Measurements from ENCODE around the gene VAC14.

The VAC14 gene

GRCh38 chr16:70782237-70782636, 18.7 kb downstream of the VAC14 start:
- Histone ChIP-seq H3K4me3 (replicated peaks; ENCODE audit: insufficient read depth, low read length) (no peak overlapping the region), H3K27me3 (ENCODE audit: insufficient read depth, poor library complexity, severe bottlenecking) (no peaks in the 10 kb centered on the region), H3K27ac (replicated peaks) (no peak overlapping the region)
- DNase-seq (ENCODE audit: low read depth in 1 of 2, low spot score in 1 of 2), result no peak
- no peak for TF ChIP-seq CTCF (IDR thresholded peaks at IDR 0.05; ENCODE audit: insufficient read depth, low read length)
- TF ChIP-seq REST (IDR thresholded peaks at IDR 0.05; ENCODE audit: insufficient replicate concordance, low read depth), result no peak
- no peak for TF ChIP-seq SPI1 (IDR thresholded peaks at IDR 0.05; ENCODE audit: borderline replicate concordance, low read depth)
- no peak for TF ChIP-seq POLR2AphosphoS5 (IDR thresholded peaks at IDR 0.05; ENCODE audit: low read depth)
- no peak for TF ChIP-seq GABPA (IDR thresholded peaks at IDR 0.05; ENCODE audit: low read depth)

GRCh38 chr16:70781800-70782199, 19.2 kb downstream of the VAC14 start:
- DNase-seq (ENCODE audit: low read depth in 1 of 2, low spot score in 1 of 2), result no peak
- no peak for TF ChIP-seq POLR2AphosphoS5 (IDR thresholded peaks at IDR 0.05; ENCODE audit: low read depth)
- TF ChIP-seq SPI1 (IDR thresholded peaks at IDR 0.05; ENCODE audit: borderline replicate concordance, low read depth), result no peak
- TF ChIP-seq GABPA (IDR thresholded peaks at IDR 0.05; ENCODE audit: low read depth), result no peak
- no peak for TF ChIP-seq CTCF (IDR thresholded peaks at IDR 0.05; ENCODE audit: insufficient read depth, low read length)
- TF ChIP-seq REST (IDR thresholded peaks at IDR 0.05; ENCODE audit: insufficient replicate concordance, low read depth), result no peak
- H3K27ac ChIP-seq (replicated peaks), result no peak overlapping the region
- H3K27me3 ChIP-seq (ENCODE audit: insufficient read depth, poor library complexity, severe bottlenecking), result no peaks in the 10 kb centered on the region
- no peak overlapping the region for H3K4me3 ChIP-seq (replicated peaks; ENCODE audit: insufficient read depth, low read length)

- Histone ChIP-seq H3K4me3 (replicated peaks; ENCODE audit: insufficient read depth, low read length) (no peak overlapping the region), H3K27me3 (ENCODE audit: insufficient read depth, poor library complexity, severe bottlenecking) (no peaks in the 10 kb centered on the region), H3K27ac (replicated peaks) (no peak overlapping the region)
- no peak for DNase-seq (ENCODE audit: low read depth in 1 of 2, low spot score in 1 of 2)
- TF ChIP-seq POLR2AphosphoS5 (IDR thresholded peaks at IDR 0.05; ENCODE audit: low read depth), result no peak
- no peak for TF ChIP-seq GABPA (IDR thresholded peaks at IDR 0.05; ENCODE audit: low read depth)
- TF ChIP-seq REST (IDR thresholded peaks at IDR 0.05; ENCODE audit: insufficient replicate concordance, low read depth), result no peak
- TF ChIP-seq CTCF (IDR thresholded peaks at IDR 0.05; ENCODE audit: insufficient read depth, low read length), result no peak
- no peak for TF ChIP-seq SPI1 (IDR thresholded peaks at IDR 0.05; ENCODE audit: borderline replicate concordance, low read depth)
These were observed 20.4 kb downstream of the VAC14 start for GRCh38 chr16:70780546-70780945.
